Neural cell (in vitro differentiated cells): ENCODE measurements around the gene KIF2A. TPM values are rescaled to one million over a fixed set of nuclear protein-coding genes. Genes with fewer than 3 reads are reported as not detected.

Source experiments
- H2AFZ ChIP-seq: fragments of 200-600, 300-800 bp; sonication (generic), shearing (Covaris generic); 2 replicates; pipeline ENCODE4 v1.6.0; 2014; ENCODE audit warnings: low read depth, mild to moderate bottlenecking, antibody characterized with exemption, low read length, moderate library complexity
- H3F3A ChIP-seq: fragments of 200-600 bp; shearing (Covaris generic); 2 replicates; pipeline ENCODE4 v1.6.1; 2016; ENCODE audit warnings: mild to moderate bottlenecking, moderate library complexity, mixed read lengths, antibody characterized with exemption, low read length; ENCODE audit not compliant: insufficient read depth, poor library complexity, severe bottlenecking
- H3K27ac ChIP-seq: fragments of 200-600, 300-800 bp; sonication (generic), shearing (Covaris generic); 2 replicates; pipeline ENCODE4 v1.5.1; 2014; ENCODE audit warnings: mild to moderate bottlenecking, low read length, moderate library complexity
- H3K27me3 ChIP-seq: fragments of 300-800, 200-600 bp; sonication (generic), shearing (Covaris generic); 2 replicates; pipeline ENCODE4 v1.6.0; 2014; ENCODE audit warnings: mild to moderate bottlenecking, low read depth, low read length, moderate library complexity; ENCODE audit not compliant: insufficient read depth
- H3K36me3 ChIP-seq: fragments of 300-800, 200-600 bp; sonication (generic), shearing (Covaris generic); 2 replicates; pipeline ENCODE4 v1.5.1; 2014; ENCODE audit warnings: mild to moderate bottlenecking, antibody characterized with exemption, low read length, moderate library complexity; ENCODE audit not compliant: insufficient read depth
- H3K4me2 ChIP-seq: fragments of 300-800, 200-600 bp; sonication (generic), shearing (Covaris generic); 2 replicates; pipeline ENCODE4 v1.6.0; 2014; ENCODE audit warnings: mild to moderate bottlenecking, low read length
- H3K4me3 ChIP-seq: fragments of 300-800, 200-600 bp; sonication (generic), shearing (Covaris generic); 2 replicates; pipeline ENCODE4 v1.5.1; 2014; ENCODE audit warnings: mild to moderate bottlenecking, low read length, moderate library complexity
- H3K79me2 ChIP-seq: fragments of 200-600 bp; shearing (Covaris generic); replicated peaks from 2 replicates; pipeline ENCODE4 v1.6.0; 2014; ENCODE audit warnings: mild to moderate bottlenecking, low read length, moderate library complexity; ENCODE audit not compliant: insufficient read depth
- H3K9ac ChIP-seq: fragments of 300-800, 200-600 bp; sonication (generic), shearing (Covaris generic); 2 replicates; pipeline ENCODE4 v1.6.1; 2016; ENCODE audit warnings: mild to moderate bottlenecking, low read length, mixed read lengths
- H3K9me2 ChIP-seq: fragments of 200-600 bp; shearing (Covaris generic); 2 replicates; pipeline ENCODE4 v1.6.1; 2016; ENCODE audit warnings: mild to moderate bottlenecking, low read length, mixed read lengths; ENCODE audit not compliant: insufficient read depth
- H3K9me3 ChIP-seq: fragments of 200-600, 300-800 bp; sonication (generic), shearing (Covaris generic); 2 replicates; pipeline ENCODE4 v1.6.1; 2016; ENCODE audit warnings: mild to moderate bottlenecking, mixed run types, low read length, moderate library complexity, mixed read lengths
- H4K20me1 ChIP-seq: fragments of 200-600 bp; shearing (Covaris generic); 2 replicates; pipeline ENCODE4 v1.6.1; 2016; ENCODE audit warnings: mild to moderate bottlenecking, mixed run types; ENCODE audit not compliant: insufficient read depth
- EP300 ChIP-seq: fragments of 450-650 bp; conservative IDR thresholded peaks from 2 replicates; pipeline ENCODE4 v1.6.1; 2014; ENCODE audit warnings: antibody characterized with exemption, mild to moderate bottlenecking, moderate library complexity; ENCODE audit not compliant: poor library complexity, severe bottlenecking
- EZH2 ChIP-seq: fragments of 200-600, 300-800 bp; shearing (Covaris generic), sonication (generic); IDR thresholded peaks from 2 replicates; pipeline ENCODE4 v1.6.1; 2014; ENCODE audit warnings: antibody characterized with exemption, low read length, borderline replicate concordance, mild to moderate bottlenecking; ENCODE audit not compliant: insufficient read depth, poor library complexity, severe bottlenecking
- MXI1 ChIP-seq: fragments of 450-650 bp; conservative IDR thresholded peaks from 2 replicates; pipeline ENCODE4 v1.6.1; 2014; ENCODE audit warnings: antibody characterized with exemption, mild to moderate bottlenecking; ENCODE audit not compliant: poor library complexity, severe bottlenecking
- POLR2AphosphoS5 ChIP-seq: IDR thresholded peaks from 2 replicates; pipeline ENCODE4 v1.6.1; 2012
- RAD21 ChIP-seq: fragments of 450-650 bp; conservative IDR thresholded peaks from 2 replicates; pipeline ENCODE4 v1.6.1; 2014; ENCODE audit warnings: antibody characterized with exemption, mild to moderate bottlenecking, moderate library complexity
- SMC3 ChIP-seq: fragments of 450-650 bp; conservative IDR thresholded peaks from 2 replicates; pipeline ENCODE4 v1.6.1; 2014; ENCODE audit warnings: antibody characterized with exemption, mild to moderate bottlenecking, moderate library complexity; ENCODE audit not compliant: poor library complexity
- TAF1 ChIP-seq: IDR thresholded peaks from 2 replicates; pipeline ENCODE4 v1.6.1; 2012; ENCODE audit warnings: low read depth
- polyA plus RNA-seq: library from polyadenylated mRNA; depleted of rRNA; stranded (reverse); fragments of >200 nt; gene quantifications from 2 replicates; pipeline ENCODE4 v1.2.3, GENCODE V29; 2014
- TF ChIP-seq, protein P1 (sequence below): IDR thresholded peaks from 2 replicates; pipeline ENCODE4 v1.6.1; 2012; ENCODE audit warnings: borderline replicate concordance
- TF ChIP-seq, protein P2 (sequence below): fragments of 450-650 bp; IDR thresholded peaks from 2 replicates; pipeline ENCODE4 v1.5.1; 2014; ENCODE audit warnings: antibody characterized with exemption, mild to moderate bottlenecking, moderate library complexity; ENCODE audit not compliant: poor library complexity, severe bottlenecking

KIF2A gene
- polyA plus RNA-seq, 1 donor from 2014 or later: 68.4 TPM

- TF ChIP-seq EZH2 (no peak), TAF1 (no peak), POLR2AphosphoS5 (no peak), SMC3 (no peak), EP300 (no peak), MXI1 (no peak), RAD21 (no peak)
- TF ChIP-seq, protein P1, sequence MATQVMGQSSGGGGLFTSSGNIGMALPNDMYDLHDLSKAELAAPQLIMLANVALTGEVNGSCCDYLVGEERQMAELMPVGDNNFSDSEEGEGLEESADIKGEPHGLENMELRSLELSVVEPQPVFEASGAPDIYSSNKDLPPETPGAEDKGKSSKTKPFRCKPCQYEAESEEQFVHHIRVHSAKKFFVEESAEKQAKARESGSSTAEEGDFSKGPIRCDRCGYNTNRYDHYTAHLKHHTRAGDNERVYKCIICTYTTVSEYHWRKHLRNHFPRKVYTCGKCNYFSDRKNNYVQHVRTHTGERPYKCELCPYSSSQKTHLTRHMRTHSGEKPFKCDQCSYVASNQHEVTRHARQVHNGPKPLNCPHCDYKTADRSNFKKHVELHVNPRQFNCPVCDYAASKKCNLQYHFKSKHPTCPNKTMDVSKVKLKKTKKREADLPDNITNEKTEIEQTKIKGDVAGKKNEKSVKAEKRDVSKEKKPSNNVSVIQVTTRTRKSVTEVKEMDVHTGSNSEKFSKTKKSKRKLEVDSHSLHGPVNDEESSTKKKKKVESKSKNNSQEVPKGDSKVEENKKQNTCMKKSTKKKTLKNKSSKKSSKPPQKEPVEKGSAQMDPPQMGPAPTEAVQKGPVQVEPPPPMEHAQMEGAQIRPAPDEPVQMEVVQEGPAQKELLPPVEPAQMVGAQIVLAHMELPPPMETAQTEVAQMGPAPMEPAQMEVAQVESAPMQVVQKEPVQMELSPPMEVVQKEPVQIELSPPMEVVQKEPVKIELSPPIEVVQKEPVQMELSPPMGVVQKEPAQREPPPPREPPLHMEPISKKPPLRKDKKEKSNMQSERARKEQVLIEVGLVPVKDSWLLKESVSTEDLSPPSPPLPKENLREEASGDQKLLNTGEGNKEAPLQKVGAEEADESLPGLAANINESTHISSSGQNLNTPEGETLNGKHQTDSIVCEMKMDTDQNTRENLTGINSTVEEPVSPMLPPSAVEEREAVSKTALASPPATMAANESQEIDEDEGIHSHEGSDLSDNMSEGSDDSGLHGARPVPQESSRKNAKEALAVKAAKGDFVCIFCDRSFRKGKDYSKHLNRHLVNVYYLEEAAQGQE: no peak
- TF ChIP-seq, protein P2, sequence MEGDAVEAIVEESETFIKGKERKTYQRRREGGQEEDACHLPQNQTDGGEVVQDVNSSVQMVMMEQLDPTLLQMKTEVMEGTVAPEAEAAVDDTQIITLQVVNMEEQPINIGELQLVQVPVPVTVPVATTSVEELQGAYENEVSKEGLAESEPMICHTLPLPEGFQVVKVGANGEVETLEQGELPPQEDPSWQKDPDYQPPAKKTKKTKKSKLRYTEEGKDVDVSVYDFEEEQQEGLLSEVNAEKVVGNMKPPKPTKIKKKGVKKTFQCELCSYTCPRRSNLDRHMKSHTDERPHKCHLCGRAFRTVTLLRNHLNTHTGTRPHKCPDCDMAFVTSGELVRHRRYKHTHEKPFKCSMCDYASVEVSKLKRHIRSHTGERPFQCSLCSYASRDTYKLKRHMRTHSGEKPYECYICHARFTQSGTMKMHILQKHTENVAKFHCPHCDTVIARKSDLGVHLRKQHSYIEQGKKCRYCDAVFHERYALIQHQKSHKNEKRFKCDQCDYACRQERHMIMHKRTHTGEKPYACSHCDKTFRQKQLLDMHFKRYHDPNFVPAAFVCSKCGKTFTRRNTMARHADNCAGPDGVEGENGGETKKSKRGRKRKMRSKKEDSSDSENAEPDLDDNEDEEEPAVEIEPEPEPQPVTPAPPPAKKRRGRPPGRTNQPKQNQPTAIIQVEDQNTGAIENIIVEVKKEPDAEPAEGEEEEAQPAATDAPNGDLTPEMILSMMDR: no peak
- Histone ChIP-seq H2AFZ (no peak overlapping the region), H3K9me3 (no peaks in the 10 kb centered on the region), H3K4me2 (no peak overlapping the region), H3K9me2 (no peaks in the 10 kb centered on the region), H3K9ac (no peak overlapping the region), H3K36me3 (no peaks in the 10 kb centered on the region), H4K20me1 (no peaks in the 10 kb centered on the region), H3F3A (no peaks in the 10 kb centered on the region), H3K79me2 (no peaks in the 10 kb centered on the region), H3K27ac (no peak overlapping the region), H3K27me3 (no peaks in the 10 kb centered on the region), H3K4me3 (no peak overlapping the region)
Measured at GRCh38 chr5:62298118-62298517, 7.9 kb upstream of the KIF2A start.

DNA sequence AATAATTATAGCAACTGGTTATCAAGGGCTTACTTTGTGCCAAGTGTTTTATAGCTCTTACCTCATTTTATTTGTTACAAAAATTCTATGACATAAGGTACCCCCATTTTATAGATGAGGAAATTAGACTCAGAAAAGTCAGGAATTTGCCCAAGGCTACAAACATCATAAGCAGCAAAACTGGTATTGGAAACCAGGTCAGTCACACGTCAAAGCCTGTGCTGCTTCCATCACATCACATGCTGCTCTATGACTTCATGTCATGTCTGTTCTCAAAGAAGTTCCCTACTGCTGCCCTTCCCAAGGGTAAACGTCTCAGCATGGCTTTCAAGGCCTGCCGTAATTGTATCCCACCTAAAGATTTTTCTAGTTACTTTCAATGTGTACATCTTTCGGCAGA is 6.9 kb upstream of the KIF2A start:
- Histone ChIP-seq H3K9ac (no peak overlapping the region), H3K4me3 (no peak overlapping the region), H3K36me3 (no peaks in the 10 kb centered on the region), H3K27me3 (no peaks in the 10 kb centered on the region), H3K79me2 (no peaks in the 10 kb centered on the region), H3K9me3 (no peaks in the 10 kb centered on the region), H2AFZ (no peak overlapping the region), H3F3A (no peaks in the 10 kb centered on the region), H3K9me2 (no peaks in the 10 kb centered on the region), H3K4me2 (no peak overlapping the region), H3K27ac (no peak overlapping the region), H4K20me1 (no peaks in the 10 kb centered on the region)
- TF ChIP-seq, protein P1: no peak
- TF ChIP-seq TAF1 (no peak), POLR2AphosphoS5 (no peak), RAD21 (no peak)
- TF ChIP-seq, protein P2: no peak
